PC-3 (cell line): Measurements from ENCODE around the gene MSRB2. TPM values are rescaled to one million over a fixed set of nuclear protein-coding genes. Genes with fewer than 3 reads are reported as not detected.

Experiments
- ATAC-seq: fragments of 200-7000 bp; cut with Tn5 transposase; 2 replicates; pipeline ENCODE4 v1.9.1; 2020; ENCODE audit warnings: mild to moderate bottlenecking, moderate library complexity
- BruUV-seq: library from RNA; stranded (reverse); fragments of 400-500 nt; replicated peaks from 2 replicates; lab custom pipeline; 2021; lab: Mats Ljungman, UMichigan
- CTCF ChIA-PET: fragments of 300-600 bp; sonication (Branson Sonifier 250); formaldehyde crosslinking; loops from one replicate; lab custom pipeline; 2022; ENCODE audit warnings: antibody characterized with exemption; lab: Charles Lee
- POLR2A ChIA-PET: fragments of 300-600 bp; sonication (Branson Sonifier 250); formaldehyde crosslinking; loops from one replicate; lab custom pipeline; 2022; ENCODE audit warnings: antibody characterized with exemption; ENCODE audit not compliant: unreplicated experiment; lab: Charles Lee
- DNase-seq: peaks from one replicate; pipeline ENCODE4 v3.0.0-alpha.2; 2015
- H2AFZ ChIP-seq: fragments of 300-600 bp; sonication (generic); 2 replicates; pipeline ENCODE4 v1.6.0; 2016; ENCODE audit warnings: antibody characterized with exemption, low read length
- H3F3A ChIP-seq: fragments of 300-600 bp; sonication (generic); one replicate; pipeline ENCODE4 v1.6.0; 2017; ENCODE audit warnings: antibody characterized with exemption, low read length, control low read depth, mild to moderate bottlenecking; ENCODE audit not compliant: unreplicated experiment
- H3K27ac ChIP-seq: fragments of 300-600 bp; sonication (generic); 2 replicates; pipeline ENCODE4 v1.5.1; 2016; ENCODE audit warnings: mild to moderate bottlenecking, low read length
- H3K27me3 ChIP-seq: fragments of 300-600 bp; sonication (generic); 2 replicates; pipeline ENCODE4 v1.6.1; 2016; ENCODE audit warnings: low read length, mixed read lengths
- H3K36me3 ChIP-seq: fragments of 300-600 bp; sonication (generic); 2 replicates; pipeline ENCODE4 v1.6.1; 2016; ENCODE audit warnings: low read depth, mixed run types, low read length, mixed read lengths
- H3K4me1 ChIP-seq: fragments of 300-600 bp; sonication (generic); 2 replicates; pipeline ENCODE4 v1.5.1; 2016; ENCODE audit warnings: low read length; ENCODE audit not compliant: insufficient read depth
- H3K4me2 ChIP-seq: fragments of 300-600 bp; sonication (generic); 2 replicates; pipeline ENCODE4 v1.6.0; 2016; ENCODE audit warnings: low read length
- H3K4me3 ChIP-seq: fragments of 300-600 bp; sonication (generic); 2 replicates; pipeline ENCODE4 v1.5.1; 2016; ENCODE audit warnings: mild to moderate bottlenecking, low read length, mixed read lengths
- H3K79me2 ChIP-seq: fragments of 300-600 bp; sonication (generic); 2 replicates; pipeline ENCODE4 v1.6.1; 2017; ENCODE audit warnings: low read length, mixed read lengths
- H3K9ac ChIP-seq: fragments of 300-600 bp; sonication (generic); 2 replicates; pipeline ENCODE4 v1.6.0; 2016; ENCODE audit warnings: mild to moderate bottlenecking, low read length
- H3K9me2 ChIP-seq: fragments of 300-600 bp; sonication (generic); replicated peaks from 2 replicates; pipeline ENCODE4 v1.6.1; 2016; ENCODE audit warnings: mixed run types, low read length, mixed read lengths
- H3K9me3 ChIP-seq: fragments of 300-600 bp; sonication (generic); 2 replicates; pipeline ENCODE4 v1.6.1; 2016; ENCODE audit warnings: low read length, mixed read lengths
- H4K20me1 ChIP-seq: fragments of 300-600 bp; sonication (generic); 2 replicates; pipeline ENCODE4 v1.6.1; 2016; ENCODE audit warnings: low read length, mixed read lengths
- CTCF ChIP-seq: fragments of 300-600 bp; sonication (generic); conservative IDR thresholded peaks from 2 replicates; pipeline ENCODE4 v1.5.1; 2017; ENCODE audit warnings: antibody characterized with exemption, low read depth, mild to moderate bottlenecking, low read length
- EZH2 ChIP-seq: fragments of 300-600 bp; sonication (generic); IDR thresholded peaks from one replicate; pipeline ENCODE4 v1.6.1; 2017; ENCODE audit warnings: antibody characterized with exemption, mild to moderate bottlenecking, low read length; ENCODE audit not compliant: unreplicated experiment
- EZH2phosphoT487 ChIP-seq: fragments of 300-600 bp; sonication (generic); IDR thresholded peaks from 2 replicates; pipeline ENCODE4 v1.6.1; 2018; ENCODE audit warnings: mild to moderate bottlenecking, antibody characterized with exemption, low read length, borderline replicate concordance
- intact Hi-C: fragments of 100-400 bp; cut with micrococcal nuclease; formaldehyde crosslinking; loops from 2 replicates; pipeline ENCODE4 v1.9.0; 2023
- total RNA-seq: library from RNA; depleted of rRNA; stranded (reverse); fragments of >200 nt; gene quantifications from 2 replicates; pipeline ENCODE4 v1.2.3, GENCODE V29; 2014

Gene MSRB2
- total RNA-seq, 1 experiment from 2014 or later = 14.3 TPM

DNA sequence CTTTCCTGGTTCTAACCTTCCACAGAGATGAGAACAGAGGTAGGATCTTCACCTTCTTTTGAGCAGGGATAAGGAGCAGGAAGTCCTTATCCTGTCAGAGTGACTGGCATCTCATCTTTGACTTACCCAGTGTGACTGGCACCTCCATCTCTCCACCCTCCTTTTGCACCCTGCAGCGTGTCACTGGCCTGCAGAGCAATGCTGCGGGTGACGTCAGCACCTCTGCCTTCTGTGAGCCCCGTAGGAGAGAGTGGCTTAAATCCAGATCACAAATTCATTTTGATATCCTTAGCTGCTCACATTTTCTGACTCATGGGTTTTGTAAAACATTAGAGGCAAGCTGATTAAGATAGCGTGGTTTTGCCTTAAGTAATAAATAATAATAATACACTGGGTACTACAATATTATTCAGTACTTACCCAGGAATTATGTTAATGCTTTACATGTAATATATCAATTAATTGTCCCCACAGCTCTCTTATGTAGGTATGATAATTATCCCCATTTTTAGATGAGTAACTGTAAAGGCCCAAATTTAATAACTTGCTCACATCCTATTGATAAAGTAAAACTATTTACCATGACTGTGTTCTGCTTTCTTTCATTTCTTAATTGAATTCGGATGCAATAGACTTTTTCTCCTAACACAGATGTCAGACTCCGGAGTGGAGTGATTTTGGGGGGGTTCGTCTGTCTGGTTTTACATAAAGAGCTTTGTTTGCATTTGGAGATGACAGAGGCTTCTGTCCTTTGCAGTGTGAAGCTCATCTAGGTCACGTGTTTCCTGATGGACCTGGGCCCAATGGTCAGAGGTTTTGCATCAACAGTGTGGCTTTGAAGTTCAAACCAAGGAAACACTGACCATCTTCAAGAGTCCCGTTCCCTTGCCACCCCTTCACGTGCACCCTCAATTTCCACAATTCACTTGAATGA is 24.9 kb downstream of the MSRB2 start:
- ChIA-PET POLR2A (no interaction called here), CTCF (no interaction called here)
- Histone ChIP-seq H2AFZ (no peak overlapping the region), H4K20me1 (no peaks in the 10 kb centered on the region), H3K4me2 (no peak overlapping the region), H3K4me1 (no peaks in the 10 kb centered on the region), H3K9me3 (no peaks in the 10 kb centered on the region), H3K79me2 (no peaks in the 10 kb centered on the region), H3K9me2 (no peaks in the 10 kb centered on the region), H3K9ac (no peak overlapping the region), H3K27ac (no peak overlapping the region), H3K36me3 (no peaks in the 10 kb centered on the region), H3K4me3 (no peak overlapping the region), H3F3A (no peaks in the 10 kb centered on the region), H3K27me3 (no peaks in the 10 kb centered on the region)
- DNase-seq (no peak), ATAC-seq (no peak)
- intact Hi-C loops = no loop called here
- TF ChIP-seq CTCF (no peak), EZH2phosphoT487 (no peak), EZH2 (no peak)
- BruUV-seq = no TSS peak

- Histone ChIP-seq H3K4me1 (no peaks in the 10 kb centered on the region), H3K27me3 (no peaks in the 10 kb centered on the region), H2AFZ (no peak overlapping the region), H3K36me3 (no peaks in the 10 kb centered on the region), H3K4me3 (no peak overlapping the region), H4K20me1 (no peaks in the 10 kb centered on the region), H3F3A (no peaks in the 10 kb centered on the region), H3K9me3 (no peaks in the 10 kb centered on the region), H3K27ac (no peak overlapping the region), H3K79me2 (no peaks in the 10 kb centered on the region), H3K9ac (no peak overlapping the region), H3K9me2 (no peaks in the 10 kb centered on the region), H3K4me2 (no peak overlapping the region)
- ChIA-PET CTCF (no interaction called here), POLR2A (no interaction called here)
- no peak for DNase-seq
- BruUV-seq = no TSS peak
- no peak for TF ChIP-seq CTCF
- TF ChIP-seq EZH2 = no peak
- no peak for TF ChIP-seq EZH2phosphoT487
- ATAC-seq = no peak
- intact Hi-C loops = no loop called here
These were observed 25.8 kb downstream of the MSRB2 start for GRCh38 chr10:23121135-23121534.

DNA sequence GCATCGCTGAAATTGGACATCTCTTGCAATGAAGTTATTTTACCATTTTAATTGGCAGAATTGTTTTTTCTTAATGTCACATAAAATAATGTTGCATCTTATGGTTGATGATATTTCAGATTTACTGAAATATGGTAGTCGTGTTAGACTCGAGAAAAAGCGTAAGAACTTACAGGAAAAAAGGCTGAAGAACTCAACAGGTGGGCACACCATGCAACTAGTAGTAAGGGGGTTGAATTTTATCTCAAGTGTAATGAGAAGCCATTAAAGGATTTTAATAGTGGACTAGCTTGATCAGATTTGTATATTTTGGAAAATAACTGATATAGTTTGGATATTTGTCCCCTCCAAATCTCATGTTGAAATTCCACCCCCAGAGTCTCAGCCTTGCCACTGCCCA is 41.1 kb downstream of the MSRB2 start:
- Histone ChIP-seq H3K36me3 (no peaks in the 10 kb centered on the region), H3F3A (no peaks in the 10 kb centered on the region), H3K27me3 (no peaks in the 10 kb centered on the region), H3K4me1 (no peaks in the 10 kb centered on the region), H3K79me2 (no peaks in the 10 kb centered on the region), H3K4me3 (no peak overlapping the region), H3K9me3 (no peaks in the 10 kb centered on the region), H3K9me2 (no peaks in the 10 kb centered on the region), H3K9ac (no peak overlapping the region), H3K27ac (no peak overlapping the region), H4K20me1 (no peaks in the 10 kb centered on the region), H2AFZ (no peak overlapping the region), H3K4me2 (no peak overlapping the region)
- ATAC-seq (no peak), DNase-seq (no peak)
- BruUV-seq = no TSS peak
- no peak for TF ChIP-seq EZH2phosphoT487
- TF ChIP-seq CTCF = no peak
- TF ChIP-seq EZH2 = no peak
- ChIA-PET CTCF (no interaction called here), POLR2A (no interaction called here)
- intact Hi-C loops = no loop called here
